HG02938 (cell line): ENCODE data around the gene RTKN2.

Experiments used
- ATAC-seq: cut with Tn5 transposase; IDR thresholded peaks from one replicate; pipeline ENCODE4 v1.9.1; 2021; ENCODE audit warnings: mild to moderate bottlenecking, moderate library complexity; ENCODE audit not compliant: unreplicated experiment

The RTKN2 gene

GRCh38 chr10:62231371-62231770 is 37.3 kb downstream of the RTKN2 start:
- no peak for ATAC-seq

- no peak for ATAC-seq
Observed at GRCh38 chr10:62230344-62231121, 38.1 kb downstream of the RTKN2 start.

GRCh38 chr10:62225362-62225761 is 43.3 kb downstream of the RTKN2 start:
- no peak for ATAC-seq

DNA sequence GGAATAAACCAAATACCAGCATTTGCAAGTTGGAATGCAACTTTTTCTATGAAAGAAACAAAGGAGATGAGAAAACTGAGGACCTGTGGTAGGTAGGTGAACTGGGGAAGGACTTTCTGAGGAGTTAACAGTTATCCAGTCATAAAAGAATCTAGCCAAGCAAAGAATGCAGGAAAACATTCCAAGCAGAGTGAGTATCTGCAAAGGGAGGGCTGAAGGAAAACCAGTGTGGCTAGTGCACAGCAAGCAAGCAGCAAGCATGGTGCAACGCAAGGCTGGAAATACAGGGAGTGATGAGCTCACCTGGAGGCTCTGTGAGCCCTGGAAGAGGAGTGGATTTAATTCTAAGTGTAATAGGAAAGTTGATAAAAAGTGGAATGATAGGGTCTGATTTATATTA is 44.0 kb downstream of the RTKN2 start:
- no peak for ATAC-seq

GRCh38 chr10:62217683-62218082 is 51.0 kb downstream of the RTKN2 start:
- no peak for ATAC-seq

GRCh38 chr10:62214364-62214874 is 54.2 kb downstream of the RTKN2 start:
- no peak for ATAC-seq

DNA sequence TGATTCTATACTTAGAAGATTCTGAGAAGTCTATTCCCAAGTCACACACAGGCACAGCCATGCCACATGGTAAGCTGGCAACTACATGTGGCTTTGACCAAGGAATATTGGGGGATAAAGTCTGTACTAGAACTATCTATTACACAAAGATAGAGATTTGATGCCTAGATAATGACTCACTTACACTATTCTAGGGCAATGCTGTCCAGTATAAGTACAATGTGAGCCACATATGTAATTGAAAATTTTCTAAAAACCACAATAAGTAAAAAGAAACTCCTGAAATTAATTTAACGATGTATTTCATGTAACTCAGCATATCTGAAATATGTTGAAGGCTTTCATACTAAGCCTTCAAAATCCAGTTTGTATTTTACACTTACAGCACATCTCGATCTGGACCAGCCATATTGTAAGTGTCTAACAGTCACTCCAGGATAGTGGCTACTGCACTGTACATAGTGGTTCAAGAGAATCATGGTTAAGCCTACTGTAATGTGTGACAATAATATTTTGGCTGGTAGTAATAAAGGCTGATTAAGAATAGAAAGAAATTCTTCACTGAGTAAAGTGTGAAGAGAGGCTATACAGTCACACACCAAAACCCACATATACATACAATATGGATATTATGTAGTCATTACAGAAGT is 62.8 kb downstream of the RTKN2 start:
- no peak for ATAC-seq

GRCh38 chr10:62199584-62199983 is 69.1 kb downstream of the RTKN2 start:
- peak; percentile 83 for ATAC-seq

- ATAC-seq, result no peak
Observed at GRCh38 chr10:62196528-62196927, 72.1 kb downstream of the RTKN2 start.

- no peak for ATAC-seq
Observed at GRCh38 chr10:62195675-62195926, 73.0 kb downstream of the RTKN2 start.

DNA sequence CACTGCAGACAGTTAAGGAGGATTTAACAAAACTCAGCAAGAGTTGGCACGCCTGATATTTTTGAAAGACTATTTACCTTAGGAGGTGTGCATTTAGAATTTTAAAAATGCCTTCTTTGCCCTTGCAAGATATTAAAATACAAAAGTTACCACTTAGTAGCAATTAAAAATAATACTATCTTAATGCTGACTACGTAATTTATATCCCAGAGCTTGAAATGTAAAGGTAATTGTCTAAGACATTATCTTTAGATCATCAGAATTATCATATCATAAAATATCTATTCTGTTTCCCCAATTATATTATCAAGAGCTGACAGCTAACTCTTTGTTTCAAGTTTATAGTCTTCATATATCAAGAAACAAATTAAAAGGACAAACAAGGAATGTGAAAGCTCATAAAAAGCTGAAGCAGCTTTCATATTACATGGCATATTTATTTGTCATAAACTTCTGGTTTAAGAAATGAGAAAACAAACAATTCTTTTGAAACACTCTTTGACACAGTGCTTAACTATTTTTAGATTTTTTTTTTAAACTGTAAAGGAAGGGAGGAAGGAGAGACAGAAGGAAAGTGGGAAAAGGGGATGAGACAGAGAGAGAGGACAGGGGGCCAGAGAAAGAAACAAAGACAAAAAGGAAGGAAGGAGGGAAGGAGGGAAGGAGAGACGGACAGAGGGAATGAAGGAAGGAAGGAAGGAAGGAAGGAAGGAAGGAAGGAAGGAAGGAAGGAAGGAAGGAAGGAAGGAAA is 73.5 kb downstream of the RTKN2 start:
- ATAC-seq, result no peak

DNA sequence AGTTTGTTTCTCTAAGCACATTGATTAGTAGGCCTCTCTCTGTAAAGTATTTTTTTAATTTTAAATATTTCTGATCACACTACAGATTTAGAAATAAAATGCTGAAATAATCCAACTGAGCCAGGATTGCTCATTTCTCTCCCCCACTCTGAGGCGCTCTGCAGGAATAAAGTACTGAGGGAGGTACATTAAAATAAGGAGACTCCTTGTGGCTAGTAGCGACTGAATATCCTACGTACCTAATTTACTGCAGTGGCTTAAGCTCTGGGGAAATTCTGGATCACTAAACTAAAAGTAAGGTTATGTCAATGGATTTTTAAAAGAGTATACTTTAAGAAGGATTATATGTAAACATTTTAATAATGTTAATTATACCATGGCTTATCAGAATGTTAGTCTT is 75.2 kb downstream of the RTKN2 start:
- no peak for ATAC-seq

DNA sequence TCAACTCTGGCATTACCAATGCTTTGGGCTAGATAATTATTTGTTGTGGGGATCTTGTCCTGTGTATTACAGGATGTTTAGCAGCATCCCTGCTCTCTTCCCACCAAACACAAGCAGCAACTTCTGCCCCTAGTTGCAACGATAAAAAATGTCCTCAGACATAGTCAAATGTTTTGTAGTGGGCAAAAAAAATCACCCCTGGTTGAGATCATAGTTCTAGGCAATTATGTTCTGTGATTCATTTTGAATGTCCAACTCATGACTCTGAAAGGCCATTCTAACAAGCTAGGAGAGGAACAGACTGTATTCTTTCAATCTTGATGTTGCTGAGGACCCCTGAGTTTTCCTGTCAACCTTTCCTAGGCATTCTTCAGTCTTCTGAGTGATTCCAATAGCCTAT is 79.5 kb downstream of the RTKN2 start:
- no peak for ATAC-seq

DNA sequence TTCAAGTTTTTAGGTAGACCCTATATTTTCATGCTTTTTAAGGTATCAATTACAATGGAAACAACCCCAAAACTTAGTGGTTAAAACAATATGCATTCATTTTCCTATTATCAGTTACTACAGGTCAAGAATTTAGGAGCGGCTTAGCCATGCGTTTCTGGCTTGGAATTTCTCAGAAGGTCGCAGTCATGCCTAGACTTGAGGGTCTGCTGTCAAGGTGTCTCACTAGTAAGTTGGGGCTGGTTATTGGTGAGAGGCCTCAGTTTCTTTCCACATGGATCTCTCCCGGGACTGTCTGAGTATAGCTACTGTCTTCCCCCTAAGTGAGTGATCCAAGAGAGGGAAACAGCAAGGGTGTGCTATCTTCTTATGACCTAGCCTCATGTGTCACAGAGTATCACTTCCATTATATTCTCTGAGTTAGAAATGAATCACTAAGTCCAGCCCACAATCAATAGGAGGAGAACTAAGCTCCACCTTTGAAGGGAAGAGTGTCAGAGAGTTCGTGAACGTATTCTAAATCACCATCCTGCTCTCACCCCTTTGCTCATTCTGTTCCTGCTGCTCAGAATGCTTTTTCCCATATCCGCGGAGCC is 80.5 kb downstream of the RTKN2 start:
- no peak for ATAC-seq

DNA sequence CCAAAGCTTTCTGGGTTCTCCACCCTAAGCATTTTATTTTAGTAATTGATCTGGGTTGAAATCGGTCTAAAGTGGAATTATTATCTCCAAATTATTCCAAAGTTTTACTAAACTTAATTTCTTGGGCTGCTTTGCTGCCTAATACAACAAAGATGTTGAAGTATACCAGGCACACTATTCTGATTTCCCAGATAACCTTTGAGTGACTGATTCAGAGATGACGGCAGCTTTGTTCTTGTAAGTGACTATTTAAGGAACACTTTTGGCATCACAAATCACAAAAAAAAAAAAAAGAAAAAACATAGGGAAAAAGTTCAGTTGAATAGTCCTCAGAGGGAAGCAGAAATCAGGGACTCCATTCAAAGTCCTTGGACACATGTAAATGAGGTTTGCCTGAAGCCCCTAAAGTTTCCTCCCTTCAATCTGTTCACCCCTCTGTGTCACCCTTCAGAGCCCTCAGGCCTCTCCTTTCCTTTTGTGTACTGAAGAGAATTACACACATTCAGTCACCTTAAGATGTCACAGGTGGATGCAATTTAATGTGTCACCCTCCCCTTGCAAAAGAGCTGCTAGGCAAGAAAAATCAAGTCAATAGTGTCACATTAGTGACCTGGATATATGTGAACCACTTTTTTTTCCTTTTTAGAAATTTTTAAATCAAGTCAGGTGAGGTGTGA is 81.5 kb downstream of the RTKN2 start:
- ATAC-seq, result no peak

GRCh38 chr10:62185919-62186692 is 82.5 kb downstream of the RTKN2 start:
- ATAC-seq, result no peak

GRCh38 chr10:62183857-62184795 is 84.5 kb downstream of the RTKN2 start:
- ATAC-seq, result no peak

- peak; percentile 79 for ATAC-seq
Observed at GRCh38 chr10:62183442-62183841, 85.2 kb downstream of the RTKN2 start.

DNA sequence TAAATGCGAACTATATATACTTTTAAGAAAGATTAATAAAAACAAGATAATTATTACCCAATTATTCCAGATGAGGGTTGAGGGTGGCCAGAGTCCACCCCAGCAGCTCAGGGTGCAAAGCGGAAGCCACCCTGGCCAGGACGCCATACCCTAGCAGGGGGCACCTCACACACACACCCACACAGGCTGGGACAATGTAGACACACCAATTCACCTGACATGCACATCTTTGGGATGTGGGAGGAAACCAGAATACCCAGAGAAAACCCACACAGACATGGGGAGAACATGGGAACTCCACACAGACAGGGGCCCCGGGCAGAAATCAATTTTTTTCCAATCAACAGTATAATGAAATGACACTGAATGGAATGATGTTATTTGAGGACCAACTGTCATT is 86.0 kb downstream of the RTKN2 start:
- no peak for ATAC-seq
